Astrocyte (in vitro differentiated cells and primary cell): Measurements from ENCODE around the gene LORICRIN. TPM values are rescaled to one million over a fixed set of nuclear protein-coding genes. Genes with fewer than 3 reads are reported as not detected.

ENCODE experiments used
- DNase-seq: peaks from one replicate; pipeline ENCODE4 v3.0.0-alpha.2; 2010; ENCODE audit warnings: low read depth
- FAIRE-seq: peaks from 2 replicates; lab custom pipeline; 2011; peaks lifted over from hg19 to GRCh38; lab: Jason Lieb, UNC
- H2AFZ ChIP-seq: 2 replicates; pipeline ENCODE4 v1.6.0; 2012; ENCODE audit warnings: low read depth, low read length, inconsistent platforms
- H3K27ac ChIP-seq: 2 replicates; pipeline ENCODE4 v1.5.1; 2011; ENCODE audit warnings: low read depth, low read length, inconsistent platforms
- H3K27me3 ChIP-seq: 2 replicates; pipeline ENCODE4 v1.6.0; 2011; ENCODE audit warnings: low read length, inconsistent platforms; ENCODE audit not compliant: insufficient read depth
- H3K36me3 ChIP-seq: 2 replicates; pipeline ENCODE4 v1.5.1; 2011; ENCODE audit warnings: low read length, inconsistent platforms; ENCODE audit not compliant: insufficient read depth
- H3K4me1 ChIP-seq: 2 replicates; pipeline ENCODE4 v1.5.1; 2011; ENCODE audit warnings: low read length, inconsistent platforms; ENCODE audit not compliant: insufficient read depth
- H3K4me2 ChIP-seq: 2 replicates; pipeline ENCODE4 v1.6.0; 2012; ENCODE audit warnings: low read length, inconsistent platforms
- H3K4me3 ChIP-seq: 2 replicates; pipeline ENCODE4 v1.5.1; 2011; ENCODE audit warnings: low read depth, mild to moderate bottlenecking, low read length, inconsistent platforms; ENCODE audit not compliant: insufficient read depth
- H3K79me2 ChIP-seq: 2 replicates; pipeline ENCODE4 v1.6.0; 2012; ENCODE audit warnings: mild to moderate bottlenecking, low read length, inconsistent platforms; ENCODE audit not compliant: insufficient read depth
- H3K9ac ChIP-seq: 2 replicates; pipeline ENCODE4 v1.6.0; 2012; ENCODE audit warnings: mild to moderate bottlenecking, low read length, inconsistent platforms
- H3K9me3 ChIP-seq: 2 replicates; pipeline ENCODE4 v1.5.1; 2012; ENCODE audit warnings: low read depth, mild to moderate bottlenecking, low read length, inconsistent platforms; ENCODE audit not compliant: insufficient read depth
- H4K20me1 ChIP-seq: 2 replicates; pipeline ENCODE4 v1.6.0; 2012; ENCODE audit warnings: low read length, inconsistent platforms; ENCODE audit not compliant: insufficient read depth
- H3K27ac Mint-ChIP-seq: one replicate; pipeline ENCODE4 v1.8.0; 2021; ENCODE audit warnings: mild to moderate bottlenecking, mixed read lengths; ENCODE audit not compliant: unreplicated experiment
- H3K27me3 Mint-ChIP-seq: one replicate; pipeline ENCODE4 v1.8.0; 2021; ENCODE audit warnings: low read depth, mixed read lengths; ENCODE audit not compliant: unreplicated experiment
- H3K36me3 Mint-ChIP-seq: one replicate; pipeline ENCODE4 v1.8.0; 2021; ENCODE audit warnings: low read depth, mixed read lengths; ENCODE audit not compliant: unreplicated experiment
- H3K4me1 Mint-ChIP-seq: one replicate; pipeline ENCODE4 v1.8.0; 2021; ENCODE audit warnings: low read depth, mixed read lengths; ENCODE audit not compliant: unreplicated experiment
- H3K4me3 Mint-ChIP-seq: one replicate; pipeline ENCODE4 v1.8.0; 2021; ENCODE audit warnings: mild to moderate bottlenecking, moderate library complexity, mixed read lengths; ENCODE audit not compliant: unreplicated experiment
- H3K9me3 Mint-ChIP-seq: one replicate; pipeline ENCODE4 v1.8.0; 2021; ENCODE audit warnings: mild to moderate bottlenecking, mixed read lengths; ENCODE audit not compliant: unreplicated experiment
- CTCF ChIP-seq: IDR thresholded peaks from 2 replicates; pipeline ENCODE4 v1.5.1; 2011; ENCODE audit warnings: low read depth, mild to moderate bottlenecking, inconsistent platforms, low read length, moderate library complexity; ENCODE audit not compliant: insufficient read depth
- EZH2 ChIP-seq: IDR thresholded peaks from 2 replicates; pipeline ENCODE4 v1.6.1; 2012; ENCODE audit warnings: mild to moderate bottlenecking, low read length, inconsistent platforms; ENCODE audit not compliant: insufficient read depth
- total RNA-seq: library from RNA; stranded (reverse); gene quantifications from 2 replicates; pipeline ENCODE4 v1.2.1, GENCODE V29; 2021

Gene LORICRIN
- total RNA-seq, 1 donor from 2014 or later = not detected

- no peak overlapping the region for H3K4me2 ChIP-seq
- no peaks in the 10 kb centered on the region for H3K9me3 ChIP-seq
- Mint-ChIP-seq H3K4me1 (no peaks in the 10 kb centered on the region), H3K36me3 (no peaks in the 10 kb centered on the region), H3K27me3 (peaks cover 23% of the 10 kb centered on the region), H3K4me3 (no peak overlapping the region), H3K9me3 (no peaks in the 10 kb centered on the region), H3K27ac (no peak overlapping the region)
- no peaks in the 10 kb centered on the region for H4K20me1 ChIP-seq
- H3K4me1 ChIP-seq = no peaks in the 10 kb centered on the region
- FAIRE-seq (no peak), DNase-seq (no peak)
- TF ChIP-seq EZH2 = no peak
- TF ChIP-seq CTCF = no peak
- H3K27ac ChIP-seq = no peak overlapping the region
- no peak overlapping the region for H3K4me3 ChIP-seq
- no peak overlapping the region for H2AFZ ChIP-seq
- H3K79me2 ChIP-seq = no peaks in the 10 kb centered on the region
- no peaks in the 10 kb centered on the region for H3K36me3 ChIP-seq
- no peak overlapping the region for H3K9ac ChIP-seq
- H3K27me3 ChIP-seq = no peaks in the 10 kb centered on the region
Observed at GRCh38 chr1:153250166-153250565, 9.3 kb upstream of the LORICRIN start.

GRCh38 chr1:153251087-153251486, 8.4 kb upstream of the LORICRIN start:
- Histone ChIP-seq H3K27ac (no peak overlapping the region), H2AFZ (no peak overlapping the region), H3K9ac (no peak overlapping the region), H3K79me2 (no peaks in the 10 kb centered on the region), H3K9me3 (no peaks in the 10 kb centered on the region), H3K4me3 (no peak overlapping the region), H3K4me2 (no peak overlapping the region), H3K4me1 (no peaks in the 10 kb centered on the region), H3K36me3 (no peaks in the 10 kb centered on the region), H3K27me3 (no peaks in the 10 kb centered on the region), H4K20me1 (no peaks in the 10 kb centered on the region)
- FAIRE-seq = no peak
- TF ChIP-seq CTCF (no peak), EZH2 (no peak)
- no peak overlapping the region for H3K4me3 Mint-ChIP-seq
- no peaks in the 10 kb centered on the region for H3K36me3 Mint-ChIP-seq
- H3K9me3 Mint-ChIP-seq = no peaks in the 10 kb centered on the region
- no peak for DNase-seq
- no peak overlapping the region for H3K27ac Mint-ChIP-seq
- no peaks in the 10 kb centered on the region for H3K4me1 Mint-ChIP-seq
- H3K27me3 Mint-ChIP-seq = peaks cover 23% of the 10 kb centered on the region

- peaks cover 21% of the 10 kb centered on the region for H3K27me3 Mint-ChIP-seq
- H3K36me3 ChIP-seq = no peaks in the 10 kb centered on the region
- H3K4me1 Mint-ChIP-seq = no peaks in the 10 kb centered on the region
- H4K20me1 ChIP-seq = no peaks in the 10 kb centered on the region
- no peaks in the 10 kb centered on the region for H3K9me3 Mint-ChIP-seq
- H3K36me3 Mint-ChIP-seq = no peaks in the 10 kb centered on the region
- TF ChIP-seq CTCF (no peak), EZH2 (no peak)
- no peak overlapping the region for H3K27ac Mint-ChIP-seq
- H3K9ac ChIP-seq = no peak overlapping the region
- no peak overlapping the region for H3K4me2 ChIP-seq
- DNase-seq (no peak), FAIRE-seq (no peak)
- no peak overlapping the region for H3K4me3 ChIP-seq
- H2AFZ ChIP-seq = no peak overlapping the region
- H3K27me3 ChIP-seq = no peaks in the 10 kb centered on the region
- no peaks in the 10 kb centered on the region for H3K4me1 ChIP-seq
- H3K27ac ChIP-seq = no peak overlapping the region
- H3K9me3 ChIP-seq = no peaks in the 10 kb centered on the region
- no peak overlapping the region for H3K4me3 Mint-ChIP-seq
- no peaks in the 10 kb centered on the region for H3K79me2 ChIP-seq
Observed at GRCh38 chr1:153251562-153251961, 7.9 kb upstream of the LORICRIN start.
